Activated gamma-delta T cell treated with Interleukin-2 at 50 U/mL for 16 hours (primary cell): ENCODE data around the gene MVK.

Experiments used
- DNase-seq: peaks from one replicate; pipeline ENCODE4 v3.0.0-alpha.2; 2020

Gene MVK

GRCh38 chr12:109611223-109611622, 37.6 kb downstream of the MVK start:
- no peak for DNase-seq

GRCh38 chr12:109612003-109612402, 38.4 kb downstream of the MVK start:
- no peak for DNase-seq

GRCh38 chr12:109612975-109613502, 39.4 kb downstream of the MVK start:
- no peak for DNase-seq

- DNase-seq: no peak
Observed at GRCh38 chr12:109613649-109614455, 40.3 kb downstream of the MVK start.

GRCh38 chr12:109615556-109616229, 42.1 kb downstream of the MVK start:
- DNase-seq: no peak

- no peak for DNase-seq
Observed at GRCh38 chr12:109617491-109617890, 43.9 kb downstream of the MVK start.

- no peak for DNase-seq
Observed at GRCh38 chr12:109618082-109618481, 44.5 kb downstream of the MVK start.

GRCh38 chr12:109619002-109619604, 45.5 kb downstream of the MVK start:
- no peak for DNase-seq

- DNase-seq: no peak
Observed at GRCh38 chr12:109621211-109621694, 47.7 kb downstream of the MVK start.

GRCh38 chr12:109621901-109622364, 48.3 kb downstream of the MVK start:
- DNase-seq: no peak

- DNase-seq: no peak
Observed at GRCh38 chr12:109624467-109624866, 50.9 kb downstream of the MVK start.

- no peak for DNase-seq
Observed at GRCh38 chr12:109625131-109625559, 51.6 kb downstream of the MVK start.

- DNase-seq: no peak
Observed at GRCh38 chr12:109625749-109626377, 52.3 kb downstream of the MVK start.

GRCh38 chr12:109626378-109627115, 53.0 kb downstream of the MVK start:
- DNase-seq: no peak

- no peak for DNase-seq
Observed at GRCh38 chr12:109627633-109628032, 54.0 kb downstream of the MVK start.

GRCh38 chr12:109630107-109630506, 56.5 kb downstream of the MVK start:
- no peak for DNase-seq

- no peak for DNase-seq
Observed at GRCh38 chr12:109630815-109631214, 57.2 kb downstream of the MVK start.

- DNase-seq: no peak
Observed at GRCh38 chr12:109631302-109631701, 57.7 kb downstream of the MVK start.

- DNase-seq: no peak
Observed at GRCh38 chr12:109631751-109632150, 58.2 kb downstream of the MVK start.

GRCh38 chr12:109632342-109632741, 58.7 kb downstream of the MVK start:
- no peak for DNase-seq

- DNase-seq: no peak
Observed at GRCh38 chr12:109635717-109636116, 62.1 kb downstream of the MVK start.

- no peak for DNase-seq
Observed at GRCh38 chr12:109637348-109637747, 63.8 kb downstream of the MVK start.
